Esophagus muscularis mucosa (tissue), 4 donors: Measurements from ENCODE around the gene ILRUN.

ENCODE experiments used
- EP300 ChIP-seq: sonication (generic); formaldehyde crosslinking; IDR thresholded peaks from one replicate; pipeline ENCODE4 v1.6.1; 2017; ENCODE audit warnings: antibody characterized with exemption
- POLR2A ChIP-seq: fragments of 450-650 bp; IDR thresholded peaks from one replicate; pipeline ENCODE4 v1.6.1; 2017; ENCODE audit warnings: antibody characterized with exemption, moderate library complexity, mild to moderate bottlenecking, low read depth
- POLR2AphosphoS5 ChIP-seq, 2 donors: sonication (generic); formaldehyde crosslinking; IDR thresholded peaks; one replicate each; pipeline ENCODE4 v1.6.1; 2017; ENCODE audit warnings: antibody characterized with exemption in 2 of 2
- TF ChIP-seq, protein P1 (sequence below), 3 experiments: fragments of 200-600 bp in 2 of 3; fragments of 450-650 bp in 1 of 3; sonication (generic) in 2 of 3; IDR thresholded peaks; one replicate each; pipeline ENCODE4 v1.5.1; 2017 to 2019; ENCODE audit warnings: antibody characterized with exemption in 3 of 3, mild to moderate bottlenecking in 2 of 3, moderate library complexity in 1 of 3

GRCh38 chr6:34745277-34746103, 48.9 kb upstream of the ILRUN start:
- TF ChIP-seq, protein P1, sequence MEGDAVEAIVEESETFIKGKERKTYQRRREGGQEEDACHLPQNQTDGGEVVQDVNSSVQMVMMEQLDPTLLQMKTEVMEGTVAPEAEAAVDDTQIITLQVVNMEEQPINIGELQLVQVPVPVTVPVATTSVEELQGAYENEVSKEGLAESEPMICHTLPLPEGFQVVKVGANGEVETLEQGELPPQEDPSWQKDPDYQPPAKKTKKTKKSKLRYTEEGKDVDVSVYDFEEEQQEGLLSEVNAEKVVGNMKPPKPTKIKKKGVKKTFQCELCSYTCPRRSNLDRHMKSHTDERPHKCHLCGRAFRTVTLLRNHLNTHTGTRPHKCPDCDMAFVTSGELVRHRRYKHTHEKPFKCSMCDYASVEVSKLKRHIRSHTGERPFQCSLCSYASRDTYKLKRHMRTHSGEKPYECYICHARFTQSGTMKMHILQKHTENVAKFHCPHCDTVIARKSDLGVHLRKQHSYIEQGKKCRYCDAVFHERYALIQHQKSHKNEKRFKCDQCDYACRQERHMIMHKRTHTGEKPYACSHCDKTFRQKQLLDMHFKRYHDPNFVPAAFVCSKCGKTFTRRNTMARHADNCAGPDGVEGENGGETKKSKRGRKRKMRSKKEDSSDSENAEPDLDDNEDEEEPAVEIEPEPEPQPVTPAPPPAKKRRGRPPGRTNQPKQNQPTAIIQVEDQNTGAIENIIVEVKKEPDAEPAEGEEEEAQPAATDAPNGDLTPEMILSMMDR (IDR thresholded peaks at IDR 0.05): no peak
- TF ChIP-seq POLR2A: no peak
- no peak for TF ChIP-seq EP300
- TF ChIP-seq POLR2AphosphoS5 (IDR thresholded peaks at IDR 0.05): no peak
